ENCODE data around the gene CRIP2. TPM values are rescaled to one million over a fixed set of nuclear protein-coding genes. Genes with fewer than 3 reads are reported as not detected.

Gene CRIP2
- total RNA-seq, 4 donors from 2014 or later, result 44.2 to 118 (median 80.7) TPM

DNA sequence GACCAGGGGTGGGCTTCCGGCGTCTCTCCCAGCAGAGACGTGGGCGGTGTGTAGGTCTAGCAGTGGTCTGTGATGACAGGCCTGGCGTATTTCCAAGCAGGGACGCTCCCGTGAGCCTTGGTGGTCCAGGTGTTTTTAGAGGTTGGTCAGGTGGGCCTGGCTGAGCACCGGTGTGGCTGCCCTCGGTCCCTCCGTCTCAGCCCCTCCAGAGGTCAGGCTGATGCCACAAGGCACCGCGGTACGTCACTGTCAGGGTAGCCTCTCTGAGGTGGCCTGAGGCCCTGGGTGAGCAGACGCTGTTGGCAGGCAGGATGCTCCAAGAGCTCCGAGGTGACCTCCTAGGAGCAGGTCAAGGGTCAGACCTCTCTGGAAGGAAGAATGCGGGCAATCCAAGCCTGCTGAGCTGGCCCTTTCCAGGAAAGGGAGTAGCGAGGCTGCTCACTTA, 41.4 kb upstream of the CRIP2 start:
- TF ChIP-seq, protein P1, sequence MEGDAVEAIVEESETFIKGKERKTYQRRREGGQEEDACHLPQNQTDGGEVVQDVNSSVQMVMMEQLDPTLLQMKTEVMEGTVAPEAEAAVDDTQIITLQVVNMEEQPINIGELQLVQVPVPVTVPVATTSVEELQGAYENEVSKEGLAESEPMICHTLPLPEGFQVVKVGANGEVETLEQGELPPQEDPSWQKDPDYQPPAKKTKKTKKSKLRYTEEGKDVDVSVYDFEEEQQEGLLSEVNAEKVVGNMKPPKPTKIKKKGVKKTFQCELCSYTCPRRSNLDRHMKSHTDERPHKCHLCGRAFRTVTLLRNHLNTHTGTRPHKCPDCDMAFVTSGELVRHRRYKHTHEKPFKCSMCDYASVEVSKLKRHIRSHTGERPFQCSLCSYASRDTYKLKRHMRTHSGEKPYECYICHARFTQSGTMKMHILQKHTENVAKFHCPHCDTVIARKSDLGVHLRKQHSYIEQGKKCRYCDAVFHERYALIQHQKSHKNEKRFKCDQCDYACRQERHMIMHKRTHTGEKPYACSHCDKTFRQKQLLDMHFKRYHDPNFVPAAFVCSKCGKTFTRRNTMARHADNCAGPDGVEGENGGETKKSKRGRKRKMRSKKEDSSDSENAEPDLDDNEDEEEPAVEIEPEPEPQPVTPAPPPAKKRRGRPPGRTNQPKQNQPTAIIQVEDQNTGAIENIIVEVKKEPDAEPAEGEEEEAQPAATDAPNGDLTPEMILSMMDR (IDR thresholded peaks at IDR 0.05), result no peak
- TF ChIP-seq POLR2A (IDR thresholded peaks at IDR 0.05), result no peak
- H3K27ac ChIP-seq, result no peak overlapping the region
- peaks cover 0 to 7% (median 4%) of the 10 kb centered on the region in 3 donors for H3K36me3 ChIP-seq
- no peak for DNase-seq
- no peaks in the 10 kb centered on the region for H3K27me3 ChIP-seq
- H3K4me1 ChIP-seq, result peaks cover 0 to 38% (median 9%) of the 10 kb centered on the region in 3 donors
- 79 to 87% methylated on average over 7 to 9 of the region's 17 CpGs for WGBS, 2 donors
- intact Hi-C loops (cut with DNase I), result no loop called here
- H3K4me3 ChIP-seq, result no peak overlapping the region
- no peaks in the 10 kb centered on the region for H3K9me3 ChIP-seq

GRCh38 chr14:105436402-105436801, 38.2 kb upstream of the CRIP2 start:
- Histone ChIP-seq H3K27ac (no peak overlapping the region), H3K36me3 (peaks cover 4 to 37% (median 10%) of the 10 kb centered on the region in 3 donors), H3K27me3 (no peaks in the 10 kb centered on the region), H3K9me3 (no peaks in the 10 kb centered on the region), H3K4me1 (peaks cover 0 to 39% (median 0%) of the 10 kb centered on the region in 3 donors), H3K4me3 (no peak overlapping the region)
- TF ChIP-seq, protein P1 (IDR thresholded peaks at IDR 0.05), result no peak
- no peak for TF ChIP-seq POLR2A (IDR thresholded peaks at IDR 0.05)
- intact Hi-C loops (cut with DNase I), result no loop called here
- 87 to 91% methylated on average over 11 to 12 of the region's 12 CpGs for WGBS, 2 donors
- DNase-seq, result no peak

DNA sequence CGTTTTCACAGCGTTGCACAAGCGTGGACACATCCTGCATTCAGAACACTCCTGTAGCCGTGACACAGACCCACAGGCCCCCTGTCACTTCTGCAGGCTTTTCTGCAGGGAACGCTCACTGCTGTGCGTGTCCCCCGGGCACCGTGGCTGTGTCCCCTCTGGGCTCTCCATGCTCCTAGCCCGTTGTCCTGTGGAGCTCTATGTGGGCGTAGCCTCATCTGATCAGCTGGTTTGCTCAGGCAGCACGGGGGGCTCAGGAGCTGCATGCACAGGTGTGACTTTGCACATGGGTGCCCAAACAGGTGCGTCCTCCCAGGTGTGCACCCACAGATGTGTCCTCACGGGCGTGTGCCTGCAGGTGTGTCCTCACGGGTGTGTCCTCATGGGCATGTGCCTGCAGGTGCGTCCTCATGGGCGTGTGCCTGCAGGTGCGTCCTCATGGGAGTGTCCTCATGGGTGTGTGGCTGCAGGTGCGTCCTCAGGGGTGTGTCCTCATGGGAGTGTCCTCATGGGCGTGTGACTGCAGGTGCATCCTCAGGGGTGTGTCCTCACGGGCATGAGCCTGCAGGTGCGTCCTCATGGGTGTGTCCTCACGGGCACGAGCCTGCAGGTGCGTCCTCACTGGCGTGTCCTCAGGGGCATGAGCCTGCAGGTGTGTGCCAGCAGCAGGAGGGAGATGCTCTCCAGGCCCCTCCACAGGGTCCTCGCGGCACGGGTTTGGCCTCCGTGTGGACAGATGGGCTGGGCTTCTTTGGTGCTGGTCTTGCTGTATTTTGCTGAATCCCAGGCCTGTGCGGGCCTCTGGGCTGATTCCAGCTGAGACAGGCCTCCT, 37.5 kb upstream of the CRIP2 start:
- Histone ChIP-seq H3K27ac (peak overlapping the region in 1 of 4 donors; percentile 44), H3K36me3 (peaks cover 4 to 40% (median 10%) of the 10 kb centered on the region in 3 donors), H3K4me1 (peaks cover 0 to 39% (median 0%) of the 10 kb centered on the region in 3 donors), H3K27me3 (no peaks in the 10 kb centered on the region), H3K4me3 (no peak overlapping the region), H3K9me3 (no peaks in the 10 kb centered on the region)
- TF ChIP-seq, protein P1 (IDR thresholded peaks at IDR 0.05), result no peak
- TF ChIP-seq POLR2A (IDR thresholded peaks at IDR 0.05), result no peak
- 86 to 88% methylated on average over 7 of the region's 31 CpGs for WGBS, 2 donors
- intact Hi-C loops (cut with DNase I), result no loop called here
- no peak for DNase-seq

DNA sequence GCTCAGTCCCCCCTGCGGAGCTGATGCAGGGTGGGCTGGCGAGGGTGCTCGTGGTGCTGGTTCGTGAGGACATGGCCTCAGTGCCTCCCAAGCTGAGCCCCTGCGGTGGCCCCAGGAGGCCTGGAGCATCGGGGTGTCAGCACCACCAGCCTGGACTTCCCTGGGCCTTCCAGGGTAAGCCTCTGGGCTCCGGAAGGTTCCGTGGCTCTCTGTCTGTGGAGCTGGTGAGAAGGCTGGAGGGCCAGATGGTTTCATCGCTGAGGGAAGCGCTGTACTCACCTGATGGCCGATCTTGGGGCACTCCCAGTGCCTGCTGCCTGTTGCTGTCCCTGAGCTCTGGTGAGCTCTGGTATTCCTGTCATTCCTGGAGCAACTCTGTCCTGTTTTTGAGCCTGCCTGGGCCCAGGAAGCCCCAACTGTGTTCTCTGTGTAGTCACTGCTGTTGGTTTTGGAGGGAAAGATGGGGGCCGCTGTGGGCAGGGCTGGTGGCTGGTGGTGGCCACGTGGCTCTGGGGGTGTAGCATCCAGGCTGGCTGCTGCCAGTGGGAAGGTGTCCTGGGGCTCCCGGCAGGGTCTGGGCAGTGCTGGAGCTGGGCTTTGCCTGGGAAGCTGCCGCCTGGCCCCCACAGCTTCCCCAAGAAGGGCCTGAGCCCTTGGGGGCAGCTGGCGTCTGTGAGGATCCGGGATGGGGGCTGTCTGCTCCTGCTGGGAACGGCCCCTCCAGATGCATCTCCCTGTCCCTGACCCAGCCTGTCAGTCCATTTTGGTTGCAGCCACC, 36.7 kb upstream of the CRIP2 start:
- Histone ChIP-seq H3K4me1 (peaks cover 0 to 39% (median 0%) of the 10 kb centered on the region in 3 donors), H3K4me3 (no peak overlapping the region), H3K27me3 (no peaks in the 10 kb centered on the region), H3K36me3 (peaks cover 4 to 48% (median 10%) of the 10 kb centered on the region in 3 donors), H3K27ac (peak overlapping the region in 1 of 4 donors; percentile 44), H3K9me3 (no peaks in the 10 kb centered on the region)
- TF ChIP-seq POLR2A (IDR thresholded peaks at IDR 0.05), result no peak
- TF ChIP-seq, protein P1 (IDR thresholded peaks at IDR 0.05), result no peak
- DNase-seq, result no peak
- intact Hi-C loops (cut with DNase I), result no loop called here
- WGBS, 2 donors, result 96 to 100% methylated on average over 2 to 5 of the region's 18 CpGs
